IPS-NIHi7 (cell line): ENCODE results near the gene NDUFC1.
"Not testable (repeated sequence)": the region's sequence is repeated elsewhere in the genome, so short reads cannot be mapped to it uniquely, and the experiment has no call there.

ENCODE experiments used
- DNase-seq: peaks from one replicate; pipeline ENCODE4 v3.0.0; 2012; ENCODE audit warnings: mixed read lengths; ENCODE audit errors: extremely low spot score

Gene NDUFC1

GRCh38 chr4:139297001-139297410 is 5.3 kb downstream of the NDUFC1 start:
- DNase-seq: no peak

DNA sequence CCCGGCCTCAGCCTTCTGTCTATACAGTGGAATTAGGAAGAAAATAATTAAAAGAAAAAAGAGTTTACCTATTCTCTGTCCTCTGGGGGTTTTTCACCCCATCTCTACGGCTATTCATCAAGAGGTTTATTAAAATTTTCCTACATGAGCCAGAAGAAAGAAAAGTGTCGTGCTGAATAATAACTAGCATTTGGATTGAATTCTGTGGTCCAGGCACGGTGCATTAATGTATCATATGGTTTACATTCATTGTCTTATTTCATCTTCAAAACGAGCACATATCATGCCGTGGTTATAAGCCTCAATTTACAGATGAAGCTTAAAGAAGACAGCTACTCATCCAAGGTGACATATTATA is 6.4 kb downstream of the NDUFC1 start:
- DNase-seq: no peak

DNA sequence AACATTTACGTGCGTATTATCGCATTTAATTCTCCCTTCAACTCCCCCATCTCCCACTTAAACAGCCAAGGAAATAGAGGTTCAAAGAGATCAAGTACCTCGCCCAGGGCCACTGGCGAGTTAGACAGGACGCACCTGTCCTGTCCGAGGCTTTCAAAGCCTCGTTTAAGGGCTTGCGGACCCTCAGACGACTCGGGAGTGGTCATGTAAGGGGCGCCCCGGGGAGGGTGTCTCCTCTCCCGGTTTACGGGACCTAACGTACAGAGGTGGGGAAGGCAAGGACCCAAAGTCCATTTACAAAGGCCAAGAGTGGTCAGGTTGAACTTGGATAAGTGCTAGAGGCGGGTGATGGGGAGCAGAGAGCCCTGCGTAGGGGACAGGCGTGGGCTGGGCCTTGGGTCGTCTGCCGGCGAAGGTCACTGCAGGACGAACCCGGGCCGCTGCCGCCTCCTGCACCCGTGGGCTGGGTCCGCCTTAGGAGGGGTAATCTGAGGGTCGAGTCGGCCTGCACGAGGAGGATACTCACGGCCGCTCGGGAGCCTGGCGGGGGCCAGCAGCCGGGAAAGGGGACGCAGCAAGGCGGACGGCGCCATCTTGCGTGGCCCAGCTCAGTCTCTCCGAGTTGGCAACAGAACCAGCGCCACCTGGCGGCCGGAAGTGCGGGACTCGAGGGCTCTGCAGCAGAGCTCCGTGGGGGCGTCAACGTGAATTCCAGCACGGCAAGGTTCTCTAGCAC is 6.9 kb downstream of the NDUFC1 start:
- DNase-seq: peak; percentile 88

DNA sequence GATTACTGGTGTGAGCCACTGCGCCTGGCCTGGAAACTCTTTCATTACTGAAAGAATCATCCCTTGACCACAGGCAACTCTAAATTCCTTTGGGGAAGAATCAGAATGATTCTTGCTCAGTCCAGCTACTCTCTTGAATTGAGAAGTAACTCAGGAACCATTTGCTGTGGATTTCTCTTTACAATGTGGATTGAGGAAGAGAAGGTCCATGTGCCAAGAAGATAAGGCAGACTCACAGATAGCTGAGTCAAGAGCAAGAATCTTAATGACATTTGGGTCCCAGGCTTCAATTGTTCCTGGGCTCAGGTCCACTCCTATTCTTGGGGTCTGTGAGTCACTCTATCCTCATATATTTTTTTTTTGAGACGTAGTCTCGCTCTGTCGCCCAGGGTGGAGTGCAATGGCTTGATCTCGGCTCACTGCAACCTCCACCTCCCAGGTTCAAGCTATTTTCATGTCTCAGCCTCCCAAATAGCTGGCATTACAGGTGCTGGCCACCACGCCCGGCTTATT is 16.0 kb downstream of the NDUFC1 start:
- DNase-seq: no peak

DNA sequence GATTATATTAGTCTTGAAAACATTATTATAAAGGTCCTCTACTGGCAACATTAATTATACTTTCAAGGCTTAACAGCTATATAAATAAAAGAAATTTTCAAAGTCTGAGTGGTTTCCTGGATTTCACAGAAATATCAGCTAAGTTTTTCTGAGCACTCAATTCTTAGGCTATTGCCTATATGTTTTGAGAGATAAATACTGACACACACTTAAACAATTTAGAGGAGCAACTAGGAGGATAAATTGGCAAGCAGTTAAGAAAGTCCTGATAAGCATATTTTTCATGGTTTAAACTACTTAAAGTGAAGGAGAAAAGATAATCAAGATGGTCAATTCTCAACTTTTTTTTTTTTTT is 19.6 kb downstream of the NDUFC1 start:
- no peak for DNase-seq

- no peak for DNase-seq
Observed at GRCh38 chr4:139282065-139282720, 20.1 kb downstream of the NDUFC1 start.

- DNase-seq: peak; percentile 73
Observed at GRCh38 chr4:139279760-139280620, 22.3 kb downstream of the NDUFC1 start, which contains the start of gene MGARP. TSS of gene MGARP (minus strand) at chr4:139280225. CDS start at chr4:139280158, 67 bp downstream.

GRCh38 chr4:139278912-139279759 is 23.1 kb downstream of the NDUFC1 start:
- DNase-seq: peak; percentile 39

DNA sequence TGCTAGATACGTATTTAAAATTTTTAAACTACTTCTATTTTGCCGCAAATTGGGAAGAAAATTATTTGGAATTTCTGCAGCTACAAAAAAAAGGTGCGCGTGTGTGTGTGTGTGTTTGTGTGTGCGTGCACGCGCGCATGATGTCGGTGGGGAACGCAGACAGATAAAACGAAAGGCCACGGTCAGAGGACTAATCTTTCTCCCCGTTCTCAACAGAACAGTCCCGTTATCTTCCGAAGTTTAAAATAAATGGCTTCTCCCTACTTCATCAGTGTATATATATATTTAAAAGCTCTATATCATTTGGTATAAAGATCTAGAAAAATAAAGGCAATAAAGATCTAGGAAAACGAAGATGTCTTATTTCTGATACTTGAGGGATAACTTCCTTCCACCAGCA is 23.8 kb downstream of the NDUFC1 start:
- DNase-seq: no peak

DNA sequence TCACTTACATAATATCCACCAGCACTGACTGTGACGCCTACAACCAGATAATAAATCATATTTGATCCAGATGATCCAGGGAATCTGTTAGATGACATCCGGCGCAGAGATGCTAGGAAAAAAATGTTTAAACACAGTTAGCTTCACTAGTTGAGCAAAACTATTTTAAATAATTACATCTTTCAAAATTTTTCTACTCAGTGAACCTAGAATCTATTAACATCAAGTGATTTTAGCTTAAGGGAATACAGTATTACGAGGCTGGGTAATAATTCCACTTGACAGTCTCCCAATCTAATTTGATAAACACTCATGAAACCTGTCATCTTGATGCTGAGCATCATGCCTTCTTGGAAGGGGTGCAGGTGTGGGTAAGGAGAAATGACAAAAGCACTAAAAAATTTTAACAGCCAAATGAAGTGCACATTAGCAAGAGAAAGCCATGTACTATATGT is 27.0 kb downstream of the NDUFC1 start:
- no peak for DNase-seq

DNA sequence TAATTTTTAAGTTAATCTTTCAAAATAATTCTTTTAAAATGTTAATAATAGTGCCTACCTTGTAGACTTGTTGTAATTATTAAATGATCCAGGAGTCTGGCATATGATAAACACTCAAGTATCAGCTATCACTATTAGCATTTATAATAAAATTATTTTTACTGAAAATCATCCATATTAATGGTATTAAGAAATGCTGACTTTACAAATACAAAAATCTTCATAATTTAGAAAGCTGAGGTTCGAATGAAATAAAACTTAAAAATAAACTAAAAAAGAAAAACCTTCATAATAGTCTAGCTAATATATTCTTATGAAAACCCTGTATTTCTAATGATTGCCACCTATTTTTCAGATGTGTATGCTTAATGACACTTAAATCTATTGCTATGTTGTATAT is 27.5 kb downstream of the NDUFC1 start:
- DNase-seq: no peak

DNA sequence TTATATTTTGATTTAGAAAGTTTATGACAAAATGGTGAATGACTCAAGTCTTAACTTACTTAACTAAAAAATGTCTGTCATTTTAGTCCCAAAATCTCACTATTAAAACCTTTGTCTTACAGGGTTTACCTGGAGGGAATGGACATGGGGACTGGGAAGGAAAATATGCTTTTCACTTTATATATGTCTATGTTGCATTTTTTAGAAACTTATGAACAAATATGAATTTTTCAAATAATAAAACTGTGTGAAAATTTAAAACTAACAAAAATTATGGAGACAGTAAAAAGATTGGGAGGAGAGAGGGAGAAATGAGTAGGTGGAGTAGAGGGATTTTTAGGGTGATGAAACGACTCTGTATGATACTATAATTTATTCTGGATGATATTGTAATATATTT is 28.4 kb downstream of the NDUFC1 start:
- DNase-seq: no peak

- no peak for DNase-seq
Observed at GRCh38 chr4:139267301-139267700, 35.0 kb downstream of the NDUFC1 start.

GRCh38 chr4:139266583-139267257 is 35.6 kb downstream of the NDUFC1 start:
- peak; percentile 56 for DNase-seq

DNA sequence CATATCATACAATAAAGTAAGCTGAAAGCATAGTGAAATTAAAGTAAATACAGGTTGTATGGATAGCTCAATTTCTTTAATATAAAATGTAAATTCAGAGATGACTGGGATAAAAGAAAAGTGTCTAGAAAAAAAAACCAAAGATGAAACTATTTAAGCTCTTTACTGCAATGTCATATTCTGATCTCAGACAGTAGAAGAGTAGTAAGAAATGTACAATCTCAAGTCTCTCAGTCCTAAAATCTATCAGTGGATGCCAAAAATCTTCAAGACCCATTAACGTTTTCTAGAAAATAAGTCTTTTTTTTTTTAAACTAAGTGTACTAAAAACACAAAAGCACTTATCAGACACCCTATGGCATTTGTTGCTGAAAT is 36.1 kb downstream of the NDUFC1 start:
- DNase-seq: no peak

GRCh38 chr4:139265654-139266053 is 36.6 kb downstream of the NDUFC1 start:
- DNase-seq: no peak

DNA sequence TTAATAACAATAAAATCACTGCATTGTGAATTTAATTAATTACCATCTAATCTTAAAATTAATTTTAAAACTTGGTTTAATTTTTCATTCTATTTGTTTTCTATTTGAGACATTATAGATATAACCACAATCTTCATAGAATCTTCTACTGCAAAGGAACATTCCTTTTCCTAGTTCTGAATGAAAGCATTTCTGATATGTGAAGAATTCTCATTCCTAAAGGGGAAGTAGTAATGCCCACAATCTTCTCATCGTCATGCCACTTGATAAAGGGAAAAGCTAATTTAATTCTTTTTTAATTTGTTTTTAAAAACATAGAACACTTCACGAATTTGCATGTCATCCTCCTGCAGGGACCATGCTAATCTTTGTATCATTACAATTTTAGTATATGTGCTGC is 45.9 kb downstream of the NDUFC1 start:
- no peak for DNase-seq

DNA sequence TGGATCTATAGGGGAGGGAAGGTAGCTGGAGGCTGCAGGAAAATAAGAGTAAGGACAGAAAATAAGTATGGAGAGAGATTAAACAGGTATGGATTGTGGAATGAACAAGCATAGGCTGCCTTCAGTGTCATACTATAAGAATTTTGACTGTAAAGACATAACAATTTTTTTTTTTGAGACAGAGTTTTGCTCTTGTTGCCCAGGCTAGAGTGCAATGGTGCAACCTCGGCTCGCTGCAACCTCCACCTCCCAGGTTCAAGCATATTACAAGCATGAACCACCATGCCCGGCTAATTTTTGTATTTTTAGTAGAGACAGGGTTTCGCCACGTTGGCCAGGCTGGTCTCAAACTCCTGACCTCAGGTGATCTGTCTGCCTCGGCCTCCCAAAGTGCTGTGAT is 46.7 kb downstream of the NDUFC1 start:
- not testable (repeated sequence) for DNase-seq

- DNase-seq: no peak
Observed at GRCh38 chr4:139253713-139254112, 48.6 kb downstream of the NDUFC1 start.

GRCh38 chr4:139253046-139253445 is 49.2 kb downstream of the NDUFC1 start:
- no peak for DNase-seq

- no peak for DNase-seq
Observed at GRCh38 chr4:139247700-139248238, 54.5 kb downstream of the NDUFC1 start.
